GM23248 (cell line): ENCODE measurements around the gene ANKRD24.

Experiments
- EZH2 ChIP-seq: fragments of 200-600 bp; sonication (generic); IDR thresholded peaks from 2 replicates; pipeline ENCODE4 v1.6.1; 2018; ENCODE audit warnings: antibody characterized with exemption, mild to moderate bottlenecking; ENCODE audit not compliant: insufficient read depth, poor library complexity, severe bottlenecking
- EZH2phosphoT487 ChIP-seq: fragments of 200-600 bp; sonication (generic); IDR thresholded peaks from 2 replicates; pipeline ENCODE4 v1.6.1; 2018; ENCODE audit warnings: antibody characterized with exemption, moderate library complexity, mild to moderate bottlenecking, low read depth; ENCODE audit not compliant: insufficient read depth

DNA sequence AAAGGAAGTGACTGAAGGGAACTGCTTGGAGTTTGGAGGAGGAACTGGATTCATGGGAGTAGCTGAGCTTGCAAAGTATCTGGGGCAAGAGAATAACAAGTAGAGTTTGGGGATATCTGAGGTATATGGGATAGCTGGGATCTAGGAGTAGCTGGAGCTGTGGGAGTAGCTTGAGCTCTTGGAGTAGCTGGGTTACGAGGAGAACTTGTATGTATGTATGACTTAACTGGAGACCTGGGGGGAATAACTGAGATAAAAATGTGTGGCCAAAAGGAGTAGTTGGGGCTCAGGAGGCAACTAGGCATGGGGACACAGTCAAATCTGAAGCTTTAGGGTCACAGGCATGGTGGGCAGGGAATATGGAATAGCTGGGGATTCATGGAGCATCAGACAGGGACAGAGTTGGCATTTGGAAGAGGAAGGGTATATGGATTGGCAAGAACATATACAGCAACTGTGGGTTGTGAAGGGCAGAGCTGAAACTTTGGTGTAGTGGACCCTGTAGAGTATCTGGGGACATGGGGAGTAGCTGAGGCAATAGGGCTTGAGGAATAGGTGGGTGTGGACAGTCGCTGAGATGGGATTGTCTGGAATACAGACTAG is 18.6 kb downstream of the ANKRD24 start:
- TF ChIP-seq EZH2phosphoT487 = no peak
- no peak for TF ChIP-seq EZH2
